Measurements from ENCODE around the gene SDK2.
"Not testable (repeated sequence)": the region's sequence is repeated elsewhere in the genome, so short reads cannot be mapped to it uniquely, and the experiment has no call there.

The SDK2 gene

DNA sequence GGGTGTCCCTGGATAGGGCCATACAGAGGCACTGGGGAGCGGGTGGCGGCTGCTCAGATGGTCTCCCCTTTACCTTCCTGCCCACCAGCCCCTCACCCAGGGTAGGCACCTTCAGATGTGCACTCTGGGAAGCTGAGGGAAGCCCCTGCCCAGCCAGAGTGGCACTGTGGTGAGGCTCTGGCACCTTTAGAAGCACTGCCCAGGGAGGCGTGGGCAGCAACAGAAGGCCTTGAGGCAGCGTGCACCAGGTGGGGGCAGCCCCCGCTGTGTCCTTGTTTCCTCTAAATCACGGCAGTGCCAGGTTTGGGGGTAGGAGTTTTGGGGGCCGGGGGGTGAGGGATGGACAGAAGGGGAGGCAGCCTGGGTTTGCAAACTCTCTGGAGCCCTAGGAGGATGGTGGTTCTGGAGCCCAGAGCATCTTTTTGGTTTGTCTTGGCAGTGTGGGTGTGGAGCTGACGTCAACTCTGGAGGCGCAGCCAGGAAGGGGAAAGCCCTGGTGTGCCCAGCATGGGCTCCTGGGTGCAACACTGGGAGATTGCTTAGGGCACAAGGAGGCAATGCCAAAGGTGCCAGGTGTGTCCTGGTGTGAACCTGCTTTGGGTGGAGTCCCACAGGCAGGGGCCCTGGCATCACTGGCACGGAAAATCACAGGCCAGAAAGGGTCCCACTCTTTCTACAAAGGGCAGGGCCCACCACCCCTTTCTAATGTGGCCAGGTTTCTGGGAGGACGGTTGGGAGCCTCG, 309.3 kb downstream of the SDK2 start:
- no peak for DNase-seq (ENCODE audit: low read depth in 1 of 2, low spot score in 1 of 2)

DNA sequence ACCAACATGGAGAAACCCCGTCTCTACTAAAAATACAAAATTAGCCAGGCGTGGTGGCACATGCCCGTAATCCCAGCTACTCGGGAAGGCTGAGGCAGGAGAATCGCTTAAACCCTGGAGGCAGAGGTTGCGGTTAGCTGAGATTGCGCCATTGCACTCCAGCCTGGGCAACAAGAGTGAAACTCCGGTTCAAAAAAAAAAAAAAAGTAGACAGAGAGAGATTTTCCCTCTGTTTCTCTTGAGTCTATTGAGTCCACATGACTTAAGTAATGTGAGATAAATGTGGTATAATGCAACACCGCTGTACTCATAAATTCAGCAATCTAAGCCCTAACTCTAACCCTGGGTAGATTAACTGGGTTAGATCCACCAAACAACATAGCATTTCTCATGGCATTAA, 310.8 kb downstream of the SDK2 start:
- not testable (repeated sequence) for DNase-seq (ENCODE audit: low read depth in 1 of 2, low spot score in 1 of 2)

DNA sequence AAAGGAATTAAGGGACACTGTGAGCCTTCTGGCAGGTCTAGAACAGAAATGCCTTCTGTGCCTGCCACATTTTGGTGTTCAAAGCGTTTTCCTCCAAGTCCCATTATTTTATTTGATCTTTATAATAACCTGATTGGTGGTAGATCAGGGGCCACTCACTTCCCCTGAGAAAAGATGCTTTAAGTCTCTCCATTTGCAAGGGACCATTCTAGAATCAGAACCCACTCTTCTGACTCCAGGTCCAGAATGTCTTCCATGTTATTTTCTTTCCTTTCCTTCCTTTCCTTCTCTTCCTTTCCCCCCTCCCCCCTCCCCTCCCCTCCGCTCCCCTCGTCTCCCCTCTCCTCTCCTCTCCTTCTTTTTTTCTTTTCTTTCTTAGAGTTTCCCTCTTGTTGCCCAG, 313.2 kb downstream of the SDK2 start:
- DNase-seq (ENCODE audit: low read depth in 1 of 2, low spot score in 1 of 2), result no peak

DNA sequence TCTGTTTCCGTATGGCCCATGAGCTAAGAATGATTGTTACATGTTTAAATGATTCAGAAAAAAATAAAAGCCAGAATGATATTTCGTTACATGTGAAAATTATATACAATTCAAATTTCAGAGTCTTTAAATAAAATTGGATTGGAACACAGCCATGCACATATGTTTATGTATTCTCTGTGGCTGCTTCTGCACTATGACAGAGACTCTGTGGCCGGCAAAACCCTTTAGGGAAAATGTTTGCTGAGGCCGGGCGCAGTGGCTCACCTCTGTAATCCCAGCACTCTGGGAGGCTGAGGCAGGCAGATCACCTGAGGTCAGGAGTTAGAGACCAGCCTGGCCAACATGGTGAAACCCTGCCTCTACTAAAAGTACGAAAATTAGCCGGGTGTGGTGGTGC, 316.6 kb downstream of the SDK2 start:
- no peak for DNase-seq (ENCODE audit: low read depth in 1 of 2, low spot score in 1 of 2)

DNA sequence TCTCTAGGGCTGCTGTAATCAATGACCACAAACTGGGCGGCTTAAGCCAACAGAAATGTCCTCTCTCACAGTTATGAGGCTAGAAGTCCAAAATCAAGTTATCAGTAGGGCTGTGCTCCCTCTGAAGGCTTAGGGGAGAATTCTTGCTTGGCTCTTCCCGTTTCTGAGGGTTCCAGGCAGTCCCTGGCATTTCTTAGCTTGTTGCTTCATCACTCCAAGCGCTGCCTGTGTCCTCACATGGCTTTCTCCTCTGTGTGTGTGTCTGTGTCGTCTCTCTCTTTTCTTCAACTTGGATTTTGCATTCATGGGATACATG, 318.8 kb downstream of the SDK2 start:
- no peak for DNase-seq (ENCODE audit: low read depth in 1 of 2, low spot score in 1 of 2)

DNA sequence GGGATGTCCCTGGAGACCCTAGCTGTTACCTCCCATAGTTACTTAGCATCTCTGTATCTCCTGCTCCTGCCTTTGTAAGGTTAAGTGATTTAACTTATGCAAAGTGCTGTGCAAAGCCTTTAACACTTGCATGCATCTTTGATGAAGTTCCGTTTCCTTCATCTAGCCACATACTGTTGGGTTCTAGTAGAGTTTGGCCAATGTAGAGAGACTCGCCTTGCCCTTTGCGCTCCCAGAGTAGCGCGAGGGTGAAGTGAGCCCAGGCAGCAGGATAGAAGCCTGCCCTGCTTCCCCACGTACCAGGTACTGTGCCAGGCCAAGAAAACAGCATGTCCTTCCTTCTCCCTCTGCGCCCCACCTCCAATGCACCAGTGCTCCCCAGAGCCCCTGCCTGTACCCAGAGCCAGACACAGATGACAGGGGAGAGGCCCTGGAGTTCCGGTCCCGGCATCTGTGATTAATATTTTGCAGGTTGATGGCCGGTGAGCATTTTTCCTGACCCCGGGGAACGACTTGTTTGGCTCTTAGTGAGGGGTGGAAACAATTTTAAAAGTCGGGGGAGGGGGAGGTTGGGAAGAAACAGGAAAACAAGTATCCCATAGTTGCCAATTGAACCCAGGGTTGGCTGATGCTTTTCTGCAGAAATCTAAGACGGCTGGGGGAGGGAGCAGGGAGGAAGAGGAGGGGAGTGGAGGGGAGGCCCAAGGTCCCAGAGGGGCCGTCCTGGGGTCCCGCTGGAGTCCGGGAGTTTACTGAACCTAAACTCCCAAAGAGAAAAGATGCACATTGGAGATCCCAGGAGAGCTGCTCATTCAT, 319.3 kb downstream of the SDK2 start:
- no peak for DNase-seq (ENCODE audit: low read depth in 1 of 2, low spot score in 1 of 2)

DNA sequence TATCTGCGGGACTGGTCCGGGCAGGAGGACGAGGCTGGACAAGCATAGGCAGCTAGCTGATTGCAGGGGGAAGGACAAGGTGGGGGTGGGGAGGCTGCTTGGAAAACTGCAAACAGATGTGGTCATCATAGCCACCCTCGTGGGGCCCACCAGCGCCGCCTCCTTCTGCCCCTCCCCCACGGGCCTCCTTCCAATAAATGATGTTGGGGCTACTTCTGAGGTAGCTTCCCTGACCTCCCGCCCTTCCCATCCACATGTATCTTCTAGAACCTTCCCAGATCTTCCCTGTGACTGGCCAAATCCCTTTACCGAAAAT, 320.1 kb downstream of the SDK2 start:
- DNase-seq (ENCODE audit: low read depth in 1 of 2, low spot score in 1 of 2), result no peak

DNA sequence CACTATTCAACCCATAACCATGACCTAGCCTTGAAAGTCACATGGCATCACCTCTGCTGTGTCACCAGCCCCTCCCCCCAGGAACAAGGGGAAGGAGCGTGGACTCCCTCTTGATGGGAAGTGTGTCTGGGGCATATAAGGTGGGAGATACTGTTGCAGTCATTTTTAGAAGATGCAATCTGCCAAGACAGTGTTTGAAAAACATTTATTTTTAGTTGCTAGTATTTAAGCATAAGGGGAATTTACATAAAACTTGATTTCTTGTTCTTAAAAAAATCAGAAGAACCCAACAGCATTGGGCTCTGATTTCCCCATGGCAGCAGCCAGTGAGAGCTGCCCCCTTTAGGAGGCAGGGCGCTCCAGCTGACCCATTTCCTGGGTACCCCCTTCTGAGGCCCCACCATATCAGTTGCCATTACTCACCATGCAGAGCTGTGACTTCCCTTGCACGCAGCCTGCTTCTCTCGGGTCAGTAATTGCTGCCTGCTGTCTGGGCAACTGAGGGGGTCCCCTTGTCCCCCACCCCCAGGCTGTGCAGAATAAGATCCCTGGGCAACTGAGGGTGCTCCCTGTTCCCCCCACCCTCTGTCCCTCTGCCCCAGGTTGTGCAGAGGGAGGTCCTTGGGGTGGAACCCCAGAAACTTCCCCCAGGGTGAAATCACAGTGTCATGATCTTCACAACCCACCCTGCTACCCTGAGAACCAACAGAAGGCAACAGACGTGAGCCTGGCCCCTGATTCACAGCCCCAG, 320.7 kb downstream of the SDK2 start:
- no peak for DNase-seq (ENCODE audit: low read depth in 1 of 2, low spot score in 1 of 2)

DNA sequence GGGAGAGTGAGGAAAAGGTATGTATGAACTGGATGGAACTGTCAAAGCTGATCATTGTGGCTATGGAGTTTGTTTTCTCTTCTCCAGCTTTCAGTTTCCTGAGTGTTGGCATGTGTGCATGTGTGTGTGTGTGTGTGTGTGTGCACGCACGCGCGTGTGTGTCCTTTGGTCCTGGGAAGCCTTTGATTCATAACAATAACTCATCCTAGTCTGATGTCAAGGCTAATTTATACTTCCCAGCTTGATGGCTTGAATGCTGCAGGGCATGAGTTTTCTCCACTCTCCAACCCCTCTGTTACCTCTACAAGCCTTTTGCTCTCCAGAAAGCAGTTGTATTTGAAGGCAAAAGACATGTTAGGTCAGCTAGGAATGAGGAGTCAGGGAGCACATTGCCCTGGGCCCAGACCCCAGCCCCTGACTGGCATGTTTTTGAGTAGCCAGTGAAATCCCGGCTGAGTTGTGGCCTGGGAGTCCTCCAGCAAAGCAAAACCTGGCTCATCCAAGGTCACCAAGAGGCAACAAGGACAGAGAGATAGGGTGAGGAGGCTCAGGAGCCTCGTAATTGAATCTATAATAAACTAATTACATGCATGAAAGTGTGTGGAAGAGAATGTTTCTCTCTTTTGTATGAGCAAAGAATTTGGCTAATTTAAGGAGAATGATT, 323.5 kb downstream of the SDK2 start:
- no peak for DNase-seq (ENCODE audit: low read depth in 1 of 2, low spot score in 1 of 2)

DNA sequence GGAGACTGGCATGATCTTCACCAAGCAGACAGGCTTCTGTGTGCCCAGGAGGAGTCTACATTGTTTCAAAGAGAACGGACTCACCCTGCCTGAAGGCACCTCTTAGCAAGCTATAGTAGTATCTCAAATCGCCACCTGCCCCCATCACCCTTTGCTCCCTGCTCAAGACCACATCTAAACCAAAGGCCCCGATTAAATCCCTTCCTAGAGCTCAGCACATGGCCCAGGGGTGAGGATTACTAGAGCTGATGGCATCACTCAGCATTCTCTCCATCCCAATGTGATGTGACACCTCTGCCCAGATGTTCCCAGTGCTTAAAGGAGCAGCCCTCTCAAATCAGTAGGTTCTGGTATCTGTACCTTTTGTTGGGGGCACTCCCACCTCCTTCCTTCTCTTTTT, 324.5 kb downstream of the SDK2 start:
- DNase-seq (ENCODE audit: low read depth in 1 of 2, low spot score in 1 of 2), result no peak

DNA sequence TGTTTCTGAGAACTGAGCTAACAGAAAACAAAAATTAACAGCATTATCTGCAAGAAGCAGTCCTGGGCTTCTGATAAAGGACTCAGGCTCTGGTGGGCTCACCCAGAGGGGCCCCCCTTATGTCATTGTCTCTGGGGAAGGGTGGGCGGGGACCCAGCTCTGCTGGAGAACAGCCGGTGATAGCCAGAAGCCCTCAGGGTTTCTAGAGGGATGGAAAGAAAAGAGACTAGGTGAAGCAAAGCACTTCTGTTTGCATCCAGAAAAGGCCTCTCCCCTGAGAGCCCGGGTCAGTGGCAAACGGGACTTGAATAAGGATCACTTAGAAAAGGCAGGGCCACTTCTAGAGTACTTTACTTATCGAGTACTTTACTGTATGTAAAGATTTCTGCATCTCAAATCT, 325.4 kb downstream of the SDK2 start:
- no peak for DNase-seq (ENCODE audit: low read depth in 1 of 2, low spot score in 1 of 2)

DNA sequence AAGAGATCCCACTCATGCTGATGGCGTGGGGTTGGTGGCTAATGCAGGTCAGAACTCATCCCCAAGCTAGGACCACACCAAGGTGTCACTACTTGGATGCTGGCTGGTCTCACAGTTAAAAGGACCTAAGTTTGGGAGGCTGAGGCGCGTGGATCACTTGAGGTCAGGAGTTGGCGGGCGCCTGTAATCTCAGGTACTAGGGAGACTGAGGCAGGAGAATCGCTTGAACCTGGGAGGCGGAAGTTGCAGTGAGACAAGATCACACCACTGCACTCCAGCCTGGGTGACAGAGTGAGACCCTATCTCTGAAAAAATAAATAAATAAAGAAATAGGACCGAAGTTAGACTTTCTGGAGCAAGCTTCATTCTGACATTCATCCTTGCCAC, 325.8 kb downstream of the SDK2 start:
- no peak for DNase-seq (ENCODE audit: low read depth in 1 of 2, low spot score in 1 of 2)

DNA sequence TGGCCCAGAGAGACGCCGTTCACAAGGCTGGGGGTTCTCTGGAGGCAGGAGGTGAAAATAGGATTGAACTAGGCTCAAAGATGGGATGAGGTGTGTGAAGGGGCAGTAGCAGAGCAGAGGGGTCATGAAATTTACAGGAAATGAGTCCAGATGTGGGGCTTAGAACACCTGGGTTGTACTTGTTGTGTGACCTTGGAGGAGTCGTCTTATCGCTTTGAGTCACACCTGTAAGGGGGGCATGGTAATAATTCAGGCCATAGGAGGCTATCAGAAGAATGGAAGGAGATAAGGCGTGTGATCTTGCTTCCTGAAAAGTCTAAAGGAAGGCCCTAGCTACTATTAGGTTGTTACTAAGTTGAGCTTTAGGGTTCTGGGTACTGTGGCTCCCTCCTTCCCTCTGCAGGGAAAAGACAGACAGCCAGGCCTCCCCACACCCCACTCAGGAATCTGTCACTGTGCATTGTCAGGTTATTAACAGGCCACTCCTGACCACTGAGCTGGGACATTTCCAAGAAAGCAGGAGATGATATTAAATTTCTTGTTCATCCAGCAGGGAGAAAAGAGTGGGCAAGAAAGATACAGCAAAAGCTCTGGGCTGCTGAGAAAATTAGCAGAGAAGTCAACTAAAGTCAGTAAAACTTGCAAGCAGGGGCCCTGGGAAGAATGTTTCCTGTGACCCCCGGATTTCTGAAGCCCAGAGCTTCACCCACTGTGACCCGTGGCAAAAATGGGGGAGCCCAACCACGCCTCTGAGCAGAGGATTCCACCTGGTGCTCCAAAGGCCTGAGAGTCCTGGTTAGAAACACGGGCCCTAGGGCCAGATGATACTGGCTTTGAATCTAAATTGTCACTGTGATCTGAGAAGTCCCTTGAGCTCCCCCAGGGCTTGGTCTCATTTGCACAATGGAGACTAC, 326.5 kb downstream of the SDK2 start:
- no peak for DNase-seq (ENCODE audit: low read depth in 1 of 2, low spot score in 1 of 2)

DNA sequence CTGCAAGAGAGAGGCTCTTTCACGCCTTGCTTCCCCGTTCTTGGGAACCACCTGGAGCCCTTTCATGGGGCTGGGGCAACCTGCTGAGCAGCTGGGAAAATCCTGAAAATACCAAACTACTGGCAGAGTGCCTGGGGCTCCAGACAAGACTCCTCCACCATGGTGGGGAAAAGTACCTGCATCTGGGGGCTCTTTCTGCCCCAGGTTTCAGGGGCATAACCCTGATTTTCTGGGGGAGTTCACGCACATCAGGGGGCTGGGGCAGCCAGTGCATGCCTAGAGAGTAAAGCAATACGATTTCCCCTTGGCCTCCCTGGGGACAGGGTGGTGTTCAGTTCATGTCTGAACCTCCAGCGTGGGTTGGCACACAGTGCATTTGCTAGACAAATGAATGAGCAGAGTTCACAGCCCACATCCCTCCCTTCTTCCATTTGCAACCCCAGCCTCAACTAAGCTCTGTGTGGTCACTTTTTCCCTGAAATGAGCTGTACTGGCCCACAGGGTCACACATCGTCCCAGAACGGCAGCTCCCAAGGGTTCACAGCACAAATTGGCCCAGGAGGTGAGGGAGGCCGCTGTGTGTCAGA, 327.2 kb downstream of the SDK2 start:
- DNase-seq (ENCODE audit: low read depth in 1 of 2, low spot score in 1 of 2), result no peak

DNA sequence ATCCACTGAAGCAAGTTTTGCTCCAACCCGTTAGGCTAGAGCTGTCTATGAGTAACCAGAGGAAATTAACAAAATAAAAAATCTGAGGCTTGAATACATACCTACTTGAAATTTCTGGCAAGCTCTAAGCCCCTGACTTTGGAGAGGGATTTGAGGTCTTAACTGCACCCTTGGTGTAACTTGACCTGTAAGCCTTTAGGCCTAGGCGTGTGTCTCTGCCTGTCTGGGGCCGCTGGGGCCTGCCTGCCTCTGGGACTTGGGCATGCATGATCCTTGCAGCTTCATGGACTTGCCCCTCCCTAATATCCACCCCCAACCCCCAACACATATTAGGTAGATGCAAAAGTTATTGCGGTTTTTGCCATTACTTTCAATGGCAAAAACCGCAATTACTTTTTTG, 328.8 kb downstream of the SDK2 start:
- no peak for DNase-seq (ENCODE audit: low read depth in 1 of 2, low spot score in 1 of 2)

DNA sequence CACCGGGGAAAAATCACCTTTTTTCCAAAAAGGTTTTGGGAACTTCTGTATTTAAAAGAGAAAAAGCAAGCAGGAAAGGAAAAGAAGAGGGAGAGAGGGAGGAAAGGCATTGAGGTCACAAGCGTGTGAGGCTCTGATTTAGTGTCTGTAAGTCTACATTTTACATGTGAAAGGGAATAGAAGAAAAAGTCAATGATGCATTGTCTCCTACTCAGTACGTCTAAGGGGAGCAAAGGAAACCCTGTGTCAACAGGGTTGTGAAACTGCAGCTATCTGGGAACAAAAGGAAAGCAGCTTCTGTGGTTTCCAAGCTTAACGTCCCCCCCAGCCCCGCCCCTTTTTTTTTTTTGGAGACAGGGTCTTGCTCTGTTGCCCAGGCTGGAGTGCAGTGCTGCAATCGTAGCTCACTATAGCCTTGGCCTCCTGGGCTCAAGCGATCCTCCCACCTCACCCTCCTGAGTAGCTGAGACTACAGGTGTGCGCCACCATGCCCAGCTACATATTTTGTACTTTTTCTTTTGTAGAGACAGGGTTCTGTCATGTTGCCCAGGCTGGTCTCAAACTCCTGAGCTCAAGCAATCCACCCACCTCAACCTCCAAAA, 330.6 kb downstream of the SDK2 start:
- DNase-seq (ENCODE audit: low read depth in 1 of 2, low spot score in 1 of 2), result no peak

DNA sequence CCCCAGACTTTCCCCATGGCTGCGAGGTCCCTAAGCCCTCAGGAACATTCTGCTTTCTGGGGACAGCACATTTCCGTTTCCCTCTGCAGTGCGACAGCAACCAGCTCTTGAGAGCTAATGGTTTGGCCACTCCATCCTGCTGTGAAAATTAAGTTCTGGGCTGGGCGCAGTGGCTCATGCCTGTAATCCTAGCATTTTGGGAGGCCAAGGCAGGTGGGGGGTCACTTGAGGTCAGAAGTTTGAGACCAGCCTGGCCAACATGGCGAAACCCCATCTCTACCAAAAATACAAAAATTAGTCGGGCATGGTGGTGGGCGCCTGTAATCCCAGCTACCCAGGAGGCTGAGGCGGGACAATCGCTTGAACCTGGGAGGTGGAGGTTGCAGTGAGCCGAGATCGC, 331.4 kb downstream of the SDK2 start:
- DNase-seq (ENCODE audit: low read depth in 1 of 2, low spot score in 1 of 2), result not testable (repeated sequence)

DNA sequence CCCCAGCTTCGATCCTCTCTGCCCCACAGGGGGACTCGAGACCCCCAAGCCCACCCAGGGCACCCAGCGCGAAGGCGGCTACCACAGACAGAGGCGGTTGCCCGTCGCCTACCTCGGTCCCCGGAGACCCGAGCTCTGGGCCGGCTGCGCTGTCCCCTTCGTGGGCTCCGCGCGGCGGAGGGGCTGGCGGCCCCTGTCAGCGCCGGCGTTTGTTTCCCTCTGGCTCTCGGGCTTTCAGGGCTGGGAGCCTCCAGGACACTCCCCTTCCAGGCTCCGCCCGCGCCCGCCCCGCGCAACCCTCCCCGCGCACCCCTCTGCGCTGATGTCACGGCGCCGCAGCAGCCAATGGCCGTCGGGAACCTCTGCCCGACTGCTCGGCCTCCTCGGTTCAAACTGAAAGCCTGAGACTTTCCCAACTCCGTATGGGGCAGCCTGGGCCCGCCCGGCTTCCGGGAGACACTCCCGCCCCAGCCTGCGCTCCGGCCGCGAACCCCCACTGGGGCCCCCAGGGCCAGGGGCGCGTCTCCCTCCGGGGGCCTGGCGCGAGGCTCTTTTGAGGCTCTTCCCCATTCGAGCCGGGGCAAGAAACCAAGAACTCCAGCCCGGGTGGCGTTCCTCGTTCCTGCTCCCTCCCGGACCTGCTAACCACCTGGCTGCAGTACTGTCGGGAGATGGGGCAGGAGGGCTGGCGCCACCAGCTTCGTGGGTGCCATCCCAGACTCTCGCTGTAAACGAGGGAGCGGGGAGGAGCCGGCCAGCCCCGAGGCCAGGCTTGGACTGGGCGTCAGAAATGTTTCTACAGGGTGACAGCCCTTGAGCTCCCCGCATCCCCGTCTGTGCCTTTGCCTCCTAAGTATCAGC, 332.2 kb downstream of the SDK2 start, which contains the start of gene CDC42EP4:
Gene CDC42EP4, minus strand, starts transcription at position 221 of the 861 bp plus-strand sequence. CDS start 25,501 bp downstream, outside the sequence.
- peak; percentile 70 to 78 for DNase-seq (ENCODE audit: low read depth in 1 of 2, low spot score in 1 of 2)

DNA sequence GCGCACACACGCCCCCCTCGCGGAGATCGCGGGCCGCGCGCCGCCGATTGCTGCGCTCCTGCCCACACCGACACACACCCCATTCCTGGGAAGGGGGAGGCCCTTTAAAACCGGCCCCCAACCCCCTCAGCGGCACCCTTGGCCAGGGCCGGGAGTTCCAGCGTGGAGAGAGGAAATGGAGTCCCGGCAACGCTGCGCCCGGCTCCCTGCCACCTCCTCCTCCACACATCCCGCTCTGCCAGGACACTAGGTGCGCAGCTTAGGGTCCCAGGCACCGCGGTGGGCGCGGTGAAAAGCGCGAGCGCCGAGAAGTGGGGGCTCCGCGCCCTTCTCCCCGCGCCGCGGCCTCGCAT, 332.8 kb downstream of the SDK2 start:
- peak in 1 of 2 donors; percentile 8 for DNase-seq (ENCODE audit: low read depth in 1 of 2, low spot score in 1 of 2)

Measured in stimulated activated CD4-positive, alpha-beta T cell treated with anti-CD3 and anti-CD28 coated beads, Interleukin-15, amount 100 ng/mL, for 1 hour (primary cell).